ENCODE data around the gene SLC16A9. TPM values are rescaled to one million over a fixed set of nuclear protein-coding genes. Genes with fewer than 3 reads are reported as not detected.

SLC16A9 gene
- total and polyA plus RNA-seq, 10 donors, result 2.1 to 58.9 (median 27.0) TPM

DNA sequence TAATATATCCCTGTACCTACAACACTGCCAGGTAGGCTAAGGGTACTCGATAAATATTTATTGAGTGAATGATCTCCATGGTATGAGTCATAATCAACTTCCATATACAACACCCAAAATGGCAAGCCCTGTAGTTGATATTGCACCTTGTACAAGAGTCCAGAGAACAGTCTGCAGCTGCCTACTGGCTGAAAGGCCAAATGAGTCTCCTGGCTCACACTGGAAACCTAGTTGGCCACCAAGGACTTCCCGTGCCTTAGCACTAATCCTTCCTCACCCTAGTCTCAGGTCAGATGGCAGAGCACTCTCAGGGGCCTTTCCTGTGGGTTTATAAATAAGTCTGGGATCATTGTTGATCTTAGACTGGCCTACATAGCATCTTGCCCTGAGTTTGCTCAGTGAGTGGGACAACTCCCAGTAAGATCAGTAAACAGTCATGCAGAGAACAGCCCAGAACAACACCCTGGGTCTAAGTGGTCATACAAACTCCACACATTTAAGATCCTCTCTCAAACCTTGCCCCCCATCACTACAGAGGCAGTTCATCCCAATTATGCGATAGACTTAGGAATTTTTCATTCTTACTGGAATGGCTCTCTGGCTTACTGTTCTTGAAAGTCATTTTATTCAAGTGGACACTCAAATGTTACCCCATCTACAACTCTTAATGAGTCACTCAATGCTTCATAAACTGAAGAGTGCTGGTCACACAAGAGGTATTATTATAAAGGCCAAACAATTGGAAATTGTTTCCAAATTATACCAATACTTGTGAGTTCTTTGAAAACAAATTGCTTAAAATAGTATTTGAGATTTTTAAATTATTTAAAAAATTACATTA lies 14.7 kb upstream of the SLC16A9 start:
- WGBS, 5 donors, result 70 to 93% (median 90%) methylated on average over 3 of the region's 3 CpGs
- Histone ChIP-seq H3K27ac (no peak overlapping the region), H3K4me1 (no peaks in the 10 kb centered on the region), H3K36me3 (no peaks in the 10 kb centered on the region), H3K9me3 (peaks cover 0 to 10% (median 7%) of the 10 kb centered on the region in 8 donors), H3K27me3 (replicated peaks in 1 of 7) (no peaks in the 10 kb centered on the region), H3K4me3 (no peak overlapping the region)
- no peak for DNase-seq
- TF ChIP-seq POLR2AphosphoS5 (IDR thresholded peaks at IDR 0.05) (no peak), POLR2A (IDR thresholded peaks at IDR 0.05) (no peak)
- TF ChIP-seq, protein P1, sequence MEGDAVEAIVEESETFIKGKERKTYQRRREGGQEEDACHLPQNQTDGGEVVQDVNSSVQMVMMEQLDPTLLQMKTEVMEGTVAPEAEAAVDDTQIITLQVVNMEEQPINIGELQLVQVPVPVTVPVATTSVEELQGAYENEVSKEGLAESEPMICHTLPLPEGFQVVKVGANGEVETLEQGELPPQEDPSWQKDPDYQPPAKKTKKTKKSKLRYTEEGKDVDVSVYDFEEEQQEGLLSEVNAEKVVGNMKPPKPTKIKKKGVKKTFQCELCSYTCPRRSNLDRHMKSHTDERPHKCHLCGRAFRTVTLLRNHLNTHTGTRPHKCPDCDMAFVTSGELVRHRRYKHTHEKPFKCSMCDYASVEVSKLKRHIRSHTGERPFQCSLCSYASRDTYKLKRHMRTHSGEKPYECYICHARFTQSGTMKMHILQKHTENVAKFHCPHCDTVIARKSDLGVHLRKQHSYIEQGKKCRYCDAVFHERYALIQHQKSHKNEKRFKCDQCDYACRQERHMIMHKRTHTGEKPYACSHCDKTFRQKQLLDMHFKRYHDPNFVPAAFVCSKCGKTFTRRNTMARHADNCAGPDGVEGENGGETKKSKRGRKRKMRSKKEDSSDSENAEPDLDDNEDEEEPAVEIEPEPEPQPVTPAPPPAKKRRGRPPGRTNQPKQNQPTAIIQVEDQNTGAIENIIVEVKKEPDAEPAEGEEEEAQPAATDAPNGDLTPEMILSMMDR (IDR thresholded peaks at IDR 0.05 in 8 of 11, conservative IDR thresholded peaks at IDR 0.05 in 3 of 11), result no peak
- intact Hi-C loops (cut with DNase I; ENCODE audit: low total_unique reads), result no loop called here

DNA sequence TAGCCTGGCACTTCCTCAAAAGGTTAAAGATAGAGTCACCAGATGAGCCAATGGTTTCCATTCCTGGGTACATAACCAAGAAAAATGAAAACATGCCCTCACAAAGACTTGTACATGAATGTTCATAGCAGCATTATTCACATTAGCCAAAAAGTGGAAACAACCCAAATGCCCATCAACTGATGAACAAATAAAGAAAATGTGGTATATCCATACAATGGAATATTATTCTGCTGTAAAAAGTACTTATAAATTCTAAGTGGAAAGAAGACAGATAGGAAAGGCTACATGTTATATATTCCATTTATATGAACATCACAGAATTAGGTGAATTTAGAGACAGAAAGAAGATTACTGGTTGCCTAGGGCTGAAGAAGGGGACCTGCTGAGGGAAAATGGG lies 10.7 kb upstream of the SLC16A9 start:
- H3K27me3 ChIP-seq (replicated peaks in 1 of 7), result no peaks in the 10 kb centered on the region
- TF ChIP-seq POLR2AphosphoS5 (IDR thresholded peaks at IDR 0.05), result no peak
- TF ChIP-seq, protein P1 (IDR thresholded peaks at IDR 0.05 in 8 of 11, conservative IDR thresholded peaks at IDR 0.05 in 3 of 11), result no peak
- TF ChIP-seq POLR2A (IDR thresholded peaks at IDR 0.05), result no peak
- no peak overlapping the region for H3K27ac ChIP-seq
- H3K4me1 ChIP-seq, result no peaks in the 10 kb centered on the region
- H3K9me3 ChIP-seq, result peaks cover 0 to 10% (median 7%) of the 10 kb centered on the region in 8 donors
- DNase-seq, result no peak
- H3K4me3 ChIP-seq, result no peak overlapping the region
- intact Hi-C loops (cut with DNase I; ENCODE audit: low total_unique reads), result no loop called here
- no peaks in the 10 kb centered on the region for H3K36me3 ChIP-seq

DNA sequence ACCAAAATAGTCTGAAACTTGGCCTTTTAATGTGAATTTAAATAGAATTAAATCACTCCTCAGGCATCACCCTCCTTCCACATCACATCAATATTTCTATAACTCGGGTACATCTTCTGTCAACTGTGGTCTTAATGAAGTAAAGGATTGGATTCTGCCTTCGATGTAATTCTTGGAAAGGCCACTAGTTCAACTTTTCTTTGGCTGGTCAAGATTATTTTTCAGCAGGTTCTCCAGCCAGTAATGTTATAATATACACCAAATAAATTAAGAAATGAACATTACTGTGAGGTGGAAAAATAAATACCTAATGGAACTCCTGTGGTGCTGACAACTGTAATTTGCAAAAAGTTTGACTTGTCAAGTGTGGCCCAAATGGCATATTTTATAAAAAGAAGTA lies 9.7 kb upstream of the SLC16A9 start:
- H3K27ac ChIP-seq, result no peak overlapping the region
- H3K4me1 ChIP-seq, result no peaks in the 10 kb centered on the region
- peaks cover 0 to 10% (median 7%) of the 10 kb centered on the region in 8 donors for H3K9me3 ChIP-seq
- H3K4me3 ChIP-seq, result no peak overlapping the region
- no peak for DNase-seq
- intact Hi-C loops (cut with DNase I; ENCODE audit: low total_unique reads), result no loop called here
- TF ChIP-seq, protein P1 (IDR thresholded peaks at IDR 0.05 in 8 of 11, conservative IDR thresholded peaks at IDR 0.05 in 3 of 11), result peak in 1 of 11 experiments; percentile 9
- TF ChIP-seq POLR2AphosphoS5 (IDR thresholded peaks at IDR 0.05) (no peak), POLR2A (IDR thresholded peaks at IDR 0.05) (no peak)
- no peaks in the 10 kb centered on the region for H3K27me3 ChIP-seq (replicated peaks in 1 of 7)
- 71 to 89% (median 80%) methylated on average over 2 of the region's 2 CpGs for WGBS, 5 donors
- no peaks in the 10 kb centered on the region for H3K36me3 ChIP-seq

DNA sequence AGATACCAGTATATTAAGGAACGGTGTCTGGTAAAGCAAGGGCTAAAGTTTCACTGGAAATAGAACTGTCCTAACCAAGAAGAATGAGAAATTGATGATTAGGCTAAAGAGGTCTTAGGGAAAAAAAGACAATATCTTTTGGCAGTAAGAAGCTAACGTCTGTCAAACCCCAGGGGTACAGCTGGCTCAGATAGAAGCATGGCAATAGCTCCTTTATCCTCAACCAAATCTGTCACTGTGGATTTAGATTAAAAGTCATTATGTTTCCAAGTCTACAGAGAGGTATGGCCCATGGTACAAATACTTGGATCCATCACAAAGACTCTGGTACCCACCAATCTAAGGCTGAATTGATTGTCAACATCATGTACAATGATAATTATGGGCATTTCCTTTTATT lies 8.6 kb upstream of the SLC16A9 start:
- Histone ChIP-seq H3K9me3 (peaks cover 0 to 10% (median 7%) of the 10 kb centered on the region in 8 donors), H3K4me3 (no peak overlapping the region), H3K27me3 (replicated peaks in 1 of 7) (no peaks in the 10 kb centered on the region), H3K4me1 (no peaks in the 10 kb centered on the region), H3K36me3 (no peaks in the 10 kb centered on the region), H3K27ac (no peak overlapping the region)
- DNase-seq, result no peak
- intact Hi-C loops (cut with DNase I; ENCODE audit: low total_unique reads), result no loop called here
- TF ChIP-seq POLR2AphosphoS5 (IDR thresholded peaks at IDR 0.05), result no peak
- no peak for TF ChIP-seq POLR2A (IDR thresholded peaks at IDR 0.05)
- TF ChIP-seq, protein P1 (IDR thresholded peaks at IDR 0.05 in 8 of 11, conservative IDR thresholded peaks at IDR 0.05 in 3 of 11), result no peak
- WGBS, 5 donors, result 77 to 94% (median 86%) methylated on average over 2 of the region's 2 CpGs

All from spleen (tissue), 11 donors.